Activated naive CD8-positive, alpha-beta T cell (primary cell): ENCODE data around the gene PCSK7.
A peak's percentile ranks its signal among the peaks of the same experiment; 100 is the strongest.

ENCODE experiments used
- H3K27ac Mint-ChIP-seq: one replicate; pipeline ENCODE4 v1.8.0; 2021; ENCODE audit warnings: mixed read lengths
- H3K27me3 Mint-ChIP-seq: one replicate; pipeline ENCODE4 v1.8.0; 2021; ENCODE audit warnings: mixed read lengths
- H3K36me3 Mint-ChIP-seq: one replicate; pipeline ENCODE4 v1.8.0; 2021; ENCODE audit warnings: mixed read lengths
- H3K4me1 Mint-ChIP-seq: one replicate; pipeline ENCODE4 v1.8.0; 2021; ENCODE audit warnings: low read depth, mixed read lengths
- H3K4me3 Mint-ChIP-seq: one replicate; pipeline ENCODE4 v1.8.0; 2021; ENCODE audit warnings: mild to moderate bottlenecking, mixed read lengths
- H3K9me3 Mint-ChIP-seq: one replicate; pipeline ENCODE4 v1.8.0; 2021; ENCODE audit warnings: low read depth, mixed read lengths

PCSK7 gene

DNA sequence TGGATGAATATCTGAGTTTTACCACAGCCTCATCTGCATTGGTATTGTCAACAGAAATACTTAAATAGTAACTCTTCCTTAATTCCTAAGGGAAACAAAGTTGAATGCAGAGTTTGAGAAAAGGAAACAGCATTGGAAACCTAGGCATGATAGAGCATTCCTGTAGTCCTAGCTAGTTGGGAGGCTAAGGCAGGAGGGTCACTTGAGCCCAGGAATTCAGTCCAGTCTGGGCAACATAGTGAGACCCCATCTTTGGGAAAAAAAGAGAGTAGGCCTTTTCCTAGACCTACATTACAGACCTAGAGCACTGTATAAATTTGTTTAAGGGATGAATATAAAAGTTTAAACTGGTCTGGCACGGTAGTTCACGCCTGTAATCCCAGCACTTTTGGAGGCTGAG is 74.4 kb downstream of the PCSK7 start:
- peaks cover 30% of the 10 kb centered on the region for H3K4me1 Mint-ChIP-seq
- peak overlapping the region; percentile 2 for H3K27ac Mint-ChIP-seq
- no peaks in the 10 kb centered on the region for H3K9me3 Mint-ChIP-seq
- H3K36me3 Mint-ChIP-seq = peaks cover 2% of the 10 kb centered on the region
- H3K4me3 Mint-ChIP-seq = no peak overlapping the region
- H3K27me3 Mint-ChIP-seq = no peaks in the 10 kb centered on the region

DNA sequence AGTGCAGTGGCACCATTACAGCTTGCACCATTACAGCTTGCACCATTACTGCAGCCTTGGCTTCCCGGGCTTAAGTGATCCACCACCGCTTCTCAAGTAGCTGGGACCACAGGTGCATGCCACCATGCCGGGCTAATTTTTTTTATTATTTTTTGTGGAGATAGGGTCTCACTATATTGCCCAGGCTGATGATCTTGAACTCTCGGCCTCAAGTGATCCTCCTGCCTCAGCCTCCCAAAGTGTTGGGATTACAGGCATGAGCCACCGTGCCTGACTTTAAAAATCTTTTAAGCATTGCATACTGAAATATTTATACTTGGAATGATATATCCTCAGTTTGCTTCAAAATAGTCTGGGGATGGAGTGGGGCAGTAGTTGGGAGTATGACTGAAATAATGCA is 77.4 kb downstream of the PCSK7 start:
- Mint-ChIP-seq H3K9me3 (no peaks in the 10 kb centered on the region), H3K27me3 (no peaks in the 10 kb centered on the region), H3K4me3 (no peak overlapping the region), H3K36me3 (no peaks in the 10 kb centered on the region), H3K27ac (no peak overlapping the region), H3K4me1 (peaks cover 47% of the 10 kb centered on the region)
